MM.1S (cell line): ENCODE measurements around the gene KLHL7.

ENCODE experiments used
- EZH2phosphoT487 ChIP-seq: fragments of 300-600 bp; sonication (generic); IDR thresholded peaks from 2 replicates; pipeline ENCODE4 v1.6.1; 2018; ENCODE audit warnings: antibody characterized with exemption, low read length
- TF ChIP-seq, protein P1 (sequence below): fragments of 300-600 bp; sonication (generic); IDR thresholded peaks from 2 replicates; pipeline ENCODE4 v1.5.1; 2016; ENCODE audit warnings: antibody characterized with exemption, low read length, mixed read lengths

DNA sequence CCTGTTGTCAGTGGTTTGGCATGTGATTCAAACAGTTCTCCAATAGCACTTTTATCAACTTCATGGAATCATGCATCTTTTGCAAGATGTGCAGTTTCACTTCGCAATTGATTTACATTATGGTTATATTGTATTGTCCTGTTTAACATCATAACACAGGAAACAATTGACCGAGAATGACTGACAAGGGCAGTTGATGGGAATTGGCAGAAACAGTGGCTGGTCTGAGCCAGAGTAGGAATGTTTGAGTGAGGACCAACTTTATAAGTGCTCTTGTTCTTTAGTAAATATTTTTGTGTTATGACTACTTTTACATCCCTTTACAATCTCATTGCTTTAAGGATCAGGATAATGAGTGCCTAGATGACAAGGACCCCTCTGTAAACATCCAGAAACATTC is 2.2 kb downstream of the KLHL7 start:
- TF ChIP-seq, protein P1, sequence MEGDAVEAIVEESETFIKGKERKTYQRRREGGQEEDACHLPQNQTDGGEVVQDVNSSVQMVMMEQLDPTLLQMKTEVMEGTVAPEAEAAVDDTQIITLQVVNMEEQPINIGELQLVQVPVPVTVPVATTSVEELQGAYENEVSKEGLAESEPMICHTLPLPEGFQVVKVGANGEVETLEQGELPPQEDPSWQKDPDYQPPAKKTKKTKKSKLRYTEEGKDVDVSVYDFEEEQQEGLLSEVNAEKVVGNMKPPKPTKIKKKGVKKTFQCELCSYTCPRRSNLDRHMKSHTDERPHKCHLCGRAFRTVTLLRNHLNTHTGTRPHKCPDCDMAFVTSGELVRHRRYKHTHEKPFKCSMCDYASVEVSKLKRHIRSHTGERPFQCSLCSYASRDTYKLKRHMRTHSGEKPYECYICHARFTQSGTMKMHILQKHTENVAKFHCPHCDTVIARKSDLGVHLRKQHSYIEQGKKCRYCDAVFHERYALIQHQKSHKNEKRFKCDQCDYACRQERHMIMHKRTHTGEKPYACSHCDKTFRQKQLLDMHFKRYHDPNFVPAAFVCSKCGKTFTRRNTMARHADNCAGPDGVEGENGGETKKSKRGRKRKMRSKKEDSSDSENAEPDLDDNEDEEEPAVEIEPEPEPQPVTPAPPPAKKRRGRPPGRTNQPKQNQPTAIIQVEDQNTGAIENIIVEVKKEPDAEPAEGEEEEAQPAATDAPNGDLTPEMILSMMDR = no peak
- no peak for TF ChIP-seq EZH2phosphoT487
